SK-N-SH treated with all-trans-retinoic acid at 6 μM for 48 hours (cell line): ENCODE results near the gene CLEC18B.
A peak's percentile ranks its signal among the peaks of the same experiment; 100 is the strongest.

ENCODE experiments used
- ATAC-seq: fragments of 200-7000 bp; cut with Tn5 transposase; 3 replicates; pipeline ENCODE4 v1.9.1; 2020; ENCODE audit warnings: mild to moderate bottlenecking, moderate library complexity
- ARNTL ChIP-seq: fragments of 450-650 bp; formaldehyde crosslinking; IDR thresholded peaks from 2 replicates; pipeline ENCODE4 v1.5.0; 2020; ENCODE audit warnings: low read depth, mild to moderate bottlenecking, moderate library complexity, borderline replicate concordance
- BACH2 ChIP-seq: fragments of 250-450 bp; sonication (Bioruptor Pico); IDR thresholded peaks from 2 replicates; pipeline ENCODE4 v1.9.0; 2021; ENCODE audit warnings: mild to moderate bottlenecking, borderline replicate concordance
- CSDC2 ChIP-seq: fragments of 250-450 bp; sonication (Bioruptor Pico); IDR thresholded peaks from 2 replicates; pipeline ENCODE4 v1.5.0; 2020; ENCODE audit warnings: mild to moderate bottlenecking, moderate library complexity
- GLIS3 ChIP-seq: fragments of 250-450 bp; sonication (Bioruptor Pico); IDR thresholded peaks from 2 replicates; pipeline ENCODE4 v1.5.0; 2020; ENCODE audit warnings: mild to moderate bottlenecking, moderate library complexity
- OSR1 ChIP-seq: fragments of 250-450 bp; sonication (Bioruptor Pico); IDR thresholded peaks from 2 replicates; pipeline ENCODE4 v1.8.0; 2022; ENCODE audit warnings: moderate library complexity, mild to moderate bottlenecking, inconsistent platforms
- RARB ChIP-seq: fragments of 250-450 bp; sonication (Bioruptor Pico); IDR thresholded peaks from 2 replicates; pipeline ENCODE4 v1.8.0; 2021; ENCODE audit warnings: mild to moderate bottlenecking, moderate library complexity
- TCF4 ChIP-seq: fragments of 250-450 bp; sonication (Bioruptor Pico); IDR thresholded peaks from 2 replicates; pipeline ENCODE4 v1.8.0; 2021; ENCODE audit warnings: mild to moderate bottlenecking, moderate library complexity, borderline replicate concordance
- TOX ChIP-seq: fragments of 250-450 bp; sonication (Bioruptor Pico); IDR thresholded peaks from 2 replicates; pipeline ENCODE4 v1.8.0; 2021; ENCODE audit warnings: mild to moderate bottlenecking, moderate library complexity, borderline replicate concordance
- ZFP30 ChIP-seq: fragments of 450-650 bp; formaldehyde crosslinking; IDR thresholded peaks from 2 replicates; pipeline ENCODE4 v1.5.0; 2022; ENCODE audit warnings: mild to moderate bottlenecking, moderate library complexity
- ZNF70 ChIP-seq: fragments of 450-650 bp; formaldehyde crosslinking; IDR thresholded peaks from 2 replicates; pipeline ENCODE4 v1.5.0; 2020; ENCODE audit warnings: mild to moderate bottlenecking, moderate library complexity
- ZNF8 ChIP-seq: fragments of 450-650 bp; formaldehyde crosslinking; IDR thresholded peaks from 2 replicates; pipeline ENCODE4 v1.5.0; 2020; ENCODE audit warnings: mild to moderate bottlenecking, moderate library complexity
- TF ChIP-seq, protein P1 (sequence below): fragments of 250-450 bp; sonication (Bioruptor Pico); IDR thresholded peaks from 2 replicates; pipeline ENCODE4 v1.5.1; 2021; ENCODE audit warnings: mild to moderate bottlenecking, moderate library complexity
- TF ChIP-seq, protein P2 (sequence below): fragments of 250-450 bp; sonication (Bioruptor Pico); IDR thresholded peaks from 2 replicates; pipeline ENCODE4 v1.5.1; 2020; ENCODE audit warnings: low read depth, mild to moderate bottlenecking, moderate library complexity
- TF ChIP-seq, protein P3 (sequence below): fragments of 250-450 bp; sonication (Bioruptor Pico); IDR thresholded peaks from 2 replicates; pipeline ENCODE4 v1.8.0; 2021; ENCODE audit warnings: low read depth, mild to moderate bottlenecking, moderate library complexity, borderline replicate concordance
- TF ChIP-seq, protein P4 (sequence below): fragments of 250-450 bp; sonication (Bioruptor Pico); IDR thresholded peaks from 2 replicates; pipeline ENCODE4 v1.8.0; 2020; ENCODE audit warnings: mild to moderate bottlenecking, moderate library complexity, borderline replicate concordance

The CLEC18B gene

DNA sequence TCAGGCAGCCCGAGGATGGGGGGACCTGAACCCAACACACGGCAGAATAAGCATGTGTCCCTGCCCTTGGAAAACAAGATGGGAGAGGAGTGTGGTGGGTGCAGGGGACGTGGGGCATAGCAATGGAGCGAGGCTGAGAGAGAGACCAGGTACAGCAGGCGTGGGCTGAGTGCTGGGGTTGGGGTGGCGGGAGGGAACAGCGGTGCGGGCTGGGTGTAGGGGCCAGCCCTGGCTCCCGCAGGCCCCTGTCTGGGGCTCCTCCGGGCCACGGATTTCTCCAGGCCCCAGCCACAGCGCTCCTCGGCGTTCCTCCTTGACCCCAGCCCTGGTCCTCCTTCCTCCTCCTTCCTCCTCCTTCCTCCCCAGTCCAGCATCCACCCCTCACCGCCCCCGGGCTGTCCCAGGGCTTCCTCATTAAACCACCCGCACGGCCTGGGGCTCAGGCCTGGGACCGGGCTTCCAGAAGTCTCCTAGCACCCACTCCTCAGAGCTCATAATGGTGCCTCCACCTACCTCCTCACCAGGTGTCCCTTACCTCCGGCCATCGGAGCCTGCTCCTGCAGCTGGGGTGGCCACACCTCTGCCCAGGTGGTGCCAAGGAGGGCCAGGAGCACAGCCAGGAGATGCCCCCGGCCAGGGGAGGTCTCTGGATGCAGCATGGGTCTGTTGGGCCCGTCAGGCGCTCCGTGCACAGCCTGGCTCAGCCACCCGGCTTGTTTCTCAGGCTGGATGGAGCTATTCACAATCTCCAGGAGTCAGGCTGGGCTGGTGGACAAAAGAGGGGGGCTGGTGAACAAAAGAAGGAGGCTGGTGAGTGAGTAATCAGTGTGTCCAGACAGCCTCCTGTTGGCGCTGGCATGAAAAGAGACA, at the start of gene CLEC18B:
Gene CLEC18B (minus strand): TSS at position 867 of the 870 bp plus-strand sequence. CDS start 208 bp downstream, at position 659.
- ATAC-seq = peak; percentile 78

DNA sequence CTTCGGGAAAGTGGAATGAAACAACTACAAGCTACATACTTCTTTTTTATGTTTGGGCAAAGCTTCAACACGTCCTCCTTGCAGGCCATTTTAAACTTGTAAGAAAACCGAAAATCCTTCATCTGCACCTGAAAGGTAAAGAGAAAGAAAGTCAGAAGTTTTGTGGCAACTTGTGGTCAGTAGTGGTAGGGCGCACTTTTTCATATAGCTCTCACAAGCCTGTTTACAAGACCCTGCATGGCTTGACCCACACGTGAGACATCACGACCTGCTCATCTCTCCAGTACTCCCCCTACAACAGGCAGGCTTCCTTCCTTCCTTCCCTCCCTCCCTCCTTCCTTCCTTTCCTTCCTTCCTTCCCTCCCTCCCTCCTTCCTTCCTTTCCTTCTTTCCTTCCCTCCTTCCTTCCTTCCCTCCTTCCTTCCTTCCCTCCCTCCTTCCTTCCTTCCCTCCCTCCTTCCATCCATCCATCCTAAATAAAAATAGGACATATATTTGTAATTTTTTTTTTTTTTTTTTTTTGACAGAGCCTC, 48.7 kb upstream of the CLEC18B start:
- TF ChIP-seq TOX (CRISPR knock-in tag) (no peak), TCF4 (CRISPR knock-in tag) (no peak), CSDC2 (CRISPR knock-in tag) (no peak), ZFP30 (CRISPR knock-in tag) (no peak)
- TF ChIP-seq, protein P1, sequence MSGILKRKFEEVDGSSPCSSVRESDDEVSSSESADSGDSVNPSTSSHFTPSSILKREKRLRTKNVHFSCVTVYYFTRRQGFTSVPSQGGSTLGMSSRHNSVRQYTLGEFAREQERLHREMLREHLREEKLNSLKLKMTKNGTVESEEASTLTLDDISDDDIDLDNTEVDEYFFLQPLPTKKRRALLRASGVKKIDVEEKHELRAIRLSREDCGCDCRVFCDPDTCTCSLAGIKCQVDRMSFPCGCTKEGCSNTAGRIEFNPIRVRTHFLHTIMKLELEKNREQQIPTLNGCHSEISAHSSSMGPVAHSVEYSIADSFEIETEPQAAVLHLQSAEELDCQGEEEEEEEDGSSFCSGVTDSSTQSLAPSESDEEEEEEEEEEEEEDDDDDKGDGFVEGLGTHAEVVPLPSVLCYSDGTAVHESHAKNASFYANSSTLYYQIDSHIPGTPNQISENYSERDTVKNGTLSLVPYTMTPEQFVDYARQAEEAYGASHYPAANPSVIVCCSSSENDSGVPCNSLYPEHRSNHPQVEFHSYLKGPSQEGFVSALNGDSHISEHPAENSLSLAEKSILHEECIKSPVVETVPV = no peak
- TF ChIP-seq, protein P2, sequence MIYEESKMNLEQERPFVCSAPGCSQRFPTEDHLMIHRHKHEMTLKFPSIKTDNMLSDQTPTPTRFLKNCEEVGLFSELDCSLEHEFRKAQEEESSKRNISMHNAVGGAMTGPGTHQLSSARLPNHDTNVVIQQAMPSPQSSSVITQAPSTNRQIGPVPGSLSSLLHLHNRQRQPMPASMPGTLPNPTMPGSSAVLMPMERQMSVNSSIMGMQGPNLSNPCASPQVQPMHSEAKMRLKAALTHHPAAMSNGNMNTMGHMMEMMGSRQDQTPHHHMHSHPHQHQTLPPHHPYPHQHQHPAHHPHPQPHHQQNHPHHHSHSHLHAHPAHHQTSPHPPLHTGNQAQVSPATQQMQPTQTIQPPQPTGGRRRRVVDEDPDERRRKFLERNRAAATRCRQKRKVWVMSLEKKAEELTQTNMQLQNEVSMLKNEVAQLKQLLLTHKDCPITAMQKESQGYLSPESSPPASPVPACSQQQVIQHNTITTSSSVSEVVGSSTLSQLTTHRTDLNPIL (CRISPR knock-in tag) = no peak
- ATAC-seq = no peak

DNA sequence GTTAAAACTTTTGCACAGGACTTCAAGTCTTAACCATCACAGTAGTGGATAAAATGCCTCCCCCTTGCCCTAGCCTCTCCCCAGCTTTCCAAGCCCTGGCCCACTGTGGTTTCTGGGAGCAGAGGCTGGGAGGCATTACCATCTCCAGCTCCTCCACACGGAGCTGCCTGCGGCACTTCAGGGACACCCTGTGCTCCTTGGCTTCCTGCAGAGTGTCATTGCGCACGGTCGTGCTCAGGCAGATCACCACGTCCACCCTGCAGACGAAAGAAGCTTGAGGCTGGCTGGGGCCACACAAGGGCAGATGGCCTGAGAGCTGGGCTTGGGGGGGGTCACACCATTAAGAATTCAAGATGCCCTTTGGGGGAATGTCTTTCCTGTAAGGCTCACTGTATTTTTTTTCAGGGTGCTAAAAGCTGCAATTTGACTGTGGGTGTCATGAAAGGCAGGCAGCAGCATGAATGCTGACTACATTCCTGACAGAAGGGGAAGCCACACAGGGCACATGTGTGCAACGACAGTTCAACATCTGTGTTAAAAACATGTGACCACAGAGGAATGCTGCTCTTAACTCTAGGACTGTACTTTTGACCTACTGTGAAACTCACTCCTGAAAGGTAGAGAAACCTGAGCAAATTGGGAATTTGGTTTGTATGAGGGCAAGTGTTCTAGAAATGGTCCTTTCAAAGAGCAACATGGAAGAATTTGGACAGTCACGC, 47.7 kb upstream of the CLEC18B start:
- no peak for ATAC-seq

DNA sequence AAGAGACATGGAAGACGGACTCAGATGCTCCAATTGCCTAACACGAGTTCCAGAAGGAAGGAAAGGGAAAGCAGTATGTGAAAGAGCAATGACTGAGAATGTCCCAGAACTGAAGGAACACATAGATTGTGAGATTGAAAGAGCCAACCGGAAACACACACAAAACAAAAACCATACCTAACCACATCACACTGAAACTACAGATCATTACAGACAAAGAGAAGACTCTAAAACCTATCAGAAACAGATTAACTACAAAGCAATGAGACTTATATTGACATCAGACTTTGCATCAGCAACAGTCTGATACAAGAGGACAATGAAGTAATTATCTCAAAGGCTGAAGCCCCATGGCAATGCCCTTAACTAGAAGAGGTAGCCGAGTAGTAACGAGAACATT, 45.6 kb upstream of the CLEC18B start:
- TF ChIP-seq TCF4 (CRISPR knock-in tag) (no peak), OSR1 (CRISPR knock-in tag) (no peak), BACH2 (CRISPR knock-in tag) (no peak), RARB (CRISPR knock-in tag) (no peak), GLIS3 (no peak), ZNF70 (CRISPR knock-in tag) (no peak), CSDC2 (CRISPR knock-in tag) (no peak), ZNF8 (CRISPR knock-in tag) (no peak)
- TF ChIP-seq, protein P3, sequence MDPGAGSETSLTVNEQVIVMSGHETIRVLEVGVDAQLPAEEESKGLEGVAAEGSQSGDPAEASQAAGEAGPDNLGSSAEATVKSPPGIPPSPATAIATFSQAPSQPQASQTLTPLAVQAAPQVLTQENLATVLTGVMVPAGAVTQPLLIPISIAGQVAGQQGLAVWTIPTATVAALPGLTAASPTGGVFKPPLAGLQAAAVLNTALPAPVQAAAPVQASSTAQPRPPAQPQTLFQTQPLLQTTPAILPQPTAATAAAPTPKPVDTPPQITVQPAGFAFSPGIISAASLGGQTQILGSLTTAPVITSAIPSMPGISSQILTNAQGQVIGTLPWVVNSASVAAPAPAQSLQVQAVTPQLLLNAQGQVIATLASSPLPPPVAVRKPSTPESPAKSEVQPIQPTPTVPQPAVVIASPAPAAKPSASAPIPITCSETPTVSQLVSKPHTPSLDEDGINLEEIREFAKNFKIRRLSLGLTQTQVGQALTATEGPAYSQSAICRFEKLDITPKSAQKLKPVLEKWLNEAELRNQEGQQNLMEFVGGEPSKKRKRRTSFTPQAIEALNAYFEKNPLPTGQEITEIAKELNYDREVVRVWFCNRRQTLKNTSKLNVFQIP (CRISPR knock-in tag) = no peak
- TF ChIP-seq, protein P1 = no peak
- TF ChIP-seq, all 23 proteins: peak for 0
- no peak for ATAC-seq

More for the DNA sequence above, 47.7 kb upstream of the CLEC18B start:
- TF ChIP-seq, protein P4, sequence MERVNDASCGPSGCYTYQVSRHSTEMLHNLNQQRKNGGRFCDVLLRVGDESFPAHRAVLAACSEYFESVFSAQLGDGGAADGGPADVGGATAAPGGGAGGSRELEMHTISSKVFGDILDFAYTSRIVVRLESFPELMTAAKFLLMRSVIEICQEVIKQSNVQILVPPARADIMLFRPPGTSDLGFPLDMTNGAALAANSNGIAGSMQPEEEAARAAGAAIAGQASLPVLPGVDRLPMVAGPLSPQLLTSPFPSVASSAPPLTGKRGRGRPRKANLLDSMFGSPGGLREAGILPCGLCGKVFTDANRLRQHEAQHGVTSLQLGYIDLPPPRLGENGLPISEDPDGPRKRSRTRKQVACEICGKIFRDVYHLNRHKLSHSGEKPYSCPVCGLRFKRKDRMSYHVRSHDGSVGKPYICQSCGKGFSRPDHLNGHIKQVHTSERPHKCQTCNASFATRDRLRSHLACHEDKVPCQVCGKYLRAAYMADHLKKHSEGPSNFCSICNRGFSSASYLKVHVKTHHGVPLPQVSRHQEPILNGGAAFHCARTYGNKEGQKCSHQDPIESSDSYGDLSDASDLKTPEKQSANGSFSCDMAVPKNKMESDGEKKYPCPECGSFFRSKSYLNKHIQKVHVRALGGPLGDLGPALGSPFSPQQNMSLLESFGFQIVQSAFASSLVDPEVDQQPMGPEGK (CRISPR knock-in tag) = no peak
- TF ChIP-seq, protein P1 = no peak
- TF ChIP-seq ARNTL (CRISPR knock-in tag) (no peak), TOX (CRISPR knock-in tag) (no peak)
- TF ChIP-seq, all 23 proteins: peak for 0
